GM18870 (cell line): ENCODE data around the gene CYP19A1.
"Not testable (repeated sequence)": the region's sequence is repeated elsewhere in the genome, so short reads cannot be mapped to it uniquely, and the experiment has no call there.

Experiments used
- ATAC-seq: cut with Tn5 transposase; IDR thresholded peaks from one replicate; pipeline ENCODE4 v1.9.1; 2021; ENCODE audit warnings: moderate library complexity; ENCODE audit not compliant: unreplicated experiment

CYP19A1 gene

GRCh38 chr15:51302480-51302879 lies 35.9 kb downstream of the CYP19A1 start:
- ATAC-seq = no peak

- no peak for ATAC-seq
These were observed 39.0 kb downstream of the CYP19A1 start for GRCh38 chr15:51299187-51300015.

DNA sequence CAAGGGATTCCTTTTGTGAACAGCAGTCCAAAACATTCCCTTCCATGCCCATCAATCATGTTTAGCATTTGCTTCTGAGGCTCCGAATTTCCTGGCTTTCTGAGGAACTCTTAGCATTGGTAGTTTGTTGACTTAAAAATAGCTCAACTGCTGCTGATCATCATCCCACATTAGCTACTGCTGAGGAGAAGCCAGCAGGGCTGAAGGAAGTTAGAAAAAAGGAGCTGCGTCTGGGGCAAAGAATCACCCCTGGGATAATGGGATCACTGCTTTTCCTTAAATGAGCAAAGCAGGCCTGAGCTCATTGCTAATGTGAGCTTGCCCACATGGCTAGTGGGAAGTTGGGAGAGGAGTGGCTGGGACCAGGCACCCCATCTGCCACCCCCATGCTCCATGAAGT lies 39.8 kb downstream of the CYP19A1 start:
- no peak for ATAC-seq

GRCh38 chr15:51290720-51291119 lies 47.7 kb downstream of the CYP19A1 start:
- no peak for ATAC-seq

- no peak for ATAC-seq
These were observed 49.1 kb downstream of the CYP19A1 start for GRCh38 chr15:51289290-51289689.

GRCh38 chr15:51288143-51289065 lies 50.0 kb downstream of the CYP19A1 start:
- ATAC-seq = no peak

GRCh38 chr15:51286816-51287215 lies 51.6 kb downstream of the CYP19A1 start:
- no peak for ATAC-seq

DNA sequence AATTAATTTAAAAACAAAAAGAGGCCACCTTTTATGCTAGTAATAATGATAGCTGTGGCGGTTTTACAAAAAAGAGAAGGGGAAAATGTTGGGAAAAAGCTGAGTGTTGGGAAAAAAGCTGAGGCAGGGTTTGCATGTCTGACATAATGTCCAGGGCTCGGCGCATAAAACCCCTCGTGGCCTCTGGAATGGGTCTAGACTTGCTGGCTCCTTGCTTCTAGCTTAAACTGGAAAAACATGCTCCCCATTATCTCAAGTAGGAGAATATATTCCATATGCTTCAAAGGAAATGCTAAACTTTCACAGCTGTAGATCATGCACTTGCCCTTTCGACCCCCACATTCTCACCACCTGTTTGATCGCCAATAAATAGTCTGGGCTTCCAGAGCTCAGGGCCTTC lies 53.0 kb downstream of the CYP19A1 start:
- no peak for ATAC-seq

DNA sequence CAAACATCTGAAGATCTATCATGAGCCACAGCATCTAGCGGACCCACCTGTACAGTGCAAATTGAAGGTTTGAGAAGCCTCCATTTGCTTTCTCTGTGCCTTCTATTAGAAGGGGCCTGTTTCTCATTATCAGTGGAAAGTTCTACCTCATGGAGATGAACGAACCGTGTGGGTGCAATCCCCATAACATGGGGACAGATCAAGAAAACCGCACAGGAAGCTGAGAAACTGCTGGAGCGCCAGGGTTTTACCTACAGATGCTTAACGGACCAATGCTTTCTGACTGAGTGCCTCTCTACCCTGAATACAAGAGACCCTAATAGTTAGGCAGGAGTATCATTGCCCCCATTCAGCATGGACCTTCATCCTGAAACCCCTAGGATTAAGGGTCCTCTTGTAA lies 53.5 kb downstream of the CYP19A1 start:
- no peak for ATAC-seq

GRCh38 chr15:51283026-51283425 lies 55.4 kb downstream of the CYP19A1 start:
- peak; percentile 48 for ATAC-seq

GRCh38 chr15:51282241-51282640 lies 56.2 kb downstream of the CYP19A1 start:
- ATAC-seq = not testable (repeated sequence)

DNA sequence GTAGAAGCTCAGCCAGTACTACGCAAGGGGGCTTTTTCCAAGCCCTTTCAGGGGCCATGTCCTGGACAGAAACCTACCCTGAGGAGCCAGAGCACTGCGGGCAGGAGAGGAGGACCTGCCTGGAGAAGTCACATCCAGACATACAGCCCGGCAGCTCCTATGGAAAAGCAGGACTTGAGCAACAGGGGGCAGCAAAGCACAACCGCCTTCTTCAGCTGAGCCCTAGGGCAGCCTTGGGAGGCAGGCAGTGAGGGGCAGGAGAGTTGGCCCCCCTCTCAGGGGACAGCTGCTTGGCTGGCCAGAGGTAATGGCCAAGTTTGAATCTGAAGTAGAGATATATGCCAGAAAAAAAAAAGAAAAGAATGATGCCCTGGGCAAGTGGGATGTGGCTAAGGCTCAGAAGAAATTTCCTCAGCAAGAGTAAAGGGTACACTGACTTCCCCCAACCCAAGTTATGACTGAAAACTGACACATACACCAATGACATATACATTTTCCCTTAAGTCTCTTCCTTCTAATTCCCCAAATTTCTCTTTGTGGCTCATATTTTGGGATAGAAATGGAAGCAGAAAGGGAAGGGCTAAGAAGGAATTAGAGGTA lies 56.9 kb downstream of the CYP19A1 start:
- ATAC-seq = no peak

GRCh38 chr15:51280838-51281237 lies 57.6 kb downstream of the CYP19A1 start:
- ATAC-seq = no peak

GRCh38 chr15:51279391-51279790 lies 59.0 kb downstream of the CYP19A1 start:
- ATAC-seq = no peak

DNA sequence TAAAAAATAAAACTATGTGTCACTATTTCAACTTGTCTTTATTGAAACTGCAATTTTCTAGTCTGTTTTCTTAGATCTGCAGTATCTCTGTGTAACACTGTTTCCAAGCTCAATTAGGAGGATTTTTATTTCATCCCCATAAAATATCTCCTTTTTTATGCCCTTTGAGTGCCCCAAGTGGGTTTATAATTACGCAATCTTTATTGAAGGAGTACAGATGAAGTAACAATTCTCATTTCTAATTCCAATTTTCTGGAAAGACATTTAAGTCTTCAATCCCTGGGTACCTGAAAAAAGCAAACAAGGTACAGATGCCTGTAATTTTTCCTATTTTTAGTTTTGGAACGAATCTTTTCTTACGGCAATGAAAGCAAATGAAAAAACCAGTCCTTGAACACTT lies 61.3 kb downstream of the CYP19A1 start:
- no peak for ATAC-seq

GRCh38 chr15:51274956-51275355 lies 63.4 kb downstream of the CYP19A1 start:
- ATAC-seq = no peak

GRCh38 chr15:51270706-51271105 lies 67.7 kb downstream of the CYP19A1 start:
- no peak for ATAC-seq

DNA sequence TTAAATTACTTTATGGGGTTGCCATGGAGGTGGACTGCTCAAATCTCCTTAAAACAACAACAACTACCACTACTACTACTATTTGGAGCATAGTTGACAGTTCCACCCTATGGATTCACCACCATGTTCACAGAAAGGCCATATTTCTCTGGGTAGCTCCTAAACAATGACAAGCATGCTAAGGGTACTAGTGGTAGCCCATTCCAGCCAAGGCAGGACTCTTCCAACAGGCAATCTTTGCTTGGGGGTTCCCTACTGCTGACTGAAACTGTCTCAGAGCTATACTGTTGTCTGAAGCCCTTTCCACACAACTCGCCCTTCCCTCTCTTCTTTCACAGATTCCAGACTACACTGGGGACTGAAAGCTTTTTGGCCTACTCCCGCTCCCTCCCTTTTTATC lies 68.9 kb downstream of the CYP19A1 start:
- no peak for ATAC-seq

- no peak for ATAC-seq
These were observed 70.7 kb downstream of the CYP19A1 start for GRCh38 chr15:51267703-51268083.

DNA sequence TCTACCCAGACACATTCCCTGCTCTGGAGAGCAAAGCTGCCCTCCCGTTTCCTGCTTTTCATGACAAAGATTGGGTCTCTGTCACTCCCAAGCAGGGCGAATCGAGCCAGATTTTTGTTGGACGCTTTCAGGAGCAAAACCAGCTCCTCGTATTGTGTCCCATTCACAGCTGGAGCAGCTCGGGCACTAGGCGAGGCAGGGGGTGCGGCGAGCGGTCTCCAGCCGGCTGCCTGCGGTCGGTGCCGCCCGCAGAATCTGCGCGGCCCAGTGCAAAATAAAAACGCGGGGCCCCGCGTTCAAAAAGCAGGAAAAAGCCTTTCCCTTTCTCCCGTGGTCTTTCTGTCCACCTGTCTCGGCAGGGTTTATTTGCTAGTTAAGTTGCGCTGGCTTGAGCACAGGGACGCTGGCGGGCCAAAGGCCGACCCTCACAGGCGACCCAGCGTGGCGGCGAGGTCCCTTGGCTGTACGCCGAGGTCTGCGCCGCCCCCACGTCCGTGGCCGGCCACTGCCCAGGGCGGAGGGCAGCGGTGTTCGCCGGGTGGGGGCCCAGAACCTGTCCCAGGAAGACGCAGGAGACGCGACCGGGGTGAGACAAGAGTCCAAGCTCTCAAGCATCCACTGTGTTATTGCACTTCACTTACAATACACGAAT lies 71.2 kb downstream of the CYP19A1 start:
- no peak for ATAC-seq

GRCh38 chr15:51266656-51267050 lies 71.7 kb downstream of the CYP19A1 start:
- no peak for ATAC-seq
